ENCODE results near the gene CCDC88C.

CCDC88C gene

DNA sequence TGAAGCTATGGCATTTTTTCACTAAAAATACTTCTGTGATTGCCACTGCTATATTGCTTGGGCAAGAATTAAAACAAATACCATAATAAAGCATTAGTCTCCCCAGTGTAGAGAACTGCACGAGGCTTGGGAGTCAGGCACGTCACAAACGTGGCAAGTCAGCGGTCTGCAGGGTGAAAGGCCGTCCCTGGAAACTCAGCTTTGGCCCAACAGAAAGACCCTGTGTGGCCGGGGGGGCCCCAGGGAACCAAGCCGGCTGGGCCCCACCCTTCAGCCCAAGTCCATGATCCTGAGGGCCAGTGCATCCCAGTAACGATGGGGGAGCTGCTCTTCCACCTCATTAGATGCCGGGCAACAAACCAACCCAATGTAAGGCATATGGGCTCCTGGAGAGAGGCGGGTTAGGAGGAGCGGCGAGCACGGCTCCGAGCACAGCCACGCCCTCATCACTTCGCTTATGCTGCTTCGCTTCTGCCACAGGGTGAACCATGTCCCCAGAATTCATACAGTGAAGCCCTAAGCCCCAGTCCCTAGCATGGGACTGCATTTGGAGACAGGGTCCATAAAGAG is 122.3 kb downstream of the CCDC88C start:
- H3K4me1 Mint-ChIP-seq (ENCODE audit: low read depth) = peaks cover 24% of the 10 kb centered on the region
- H3K27me3 Mint-ChIP-seq = no peaks in the 10 kb centered on the region
- H3K27ac Mint-ChIP-seq = no peak overlapping the region
- H3K36me3 Mint-ChIP-seq (ENCODE audit: low read depth) = peaks cover 86% of the 10 kb centered on the region
- H3K4me3 Mint-ChIP-seq = no peak overlapping the region
- H3K9me3 Mint-ChIP-seq = no peaks in the 10 kb centered on the region

DNA sequence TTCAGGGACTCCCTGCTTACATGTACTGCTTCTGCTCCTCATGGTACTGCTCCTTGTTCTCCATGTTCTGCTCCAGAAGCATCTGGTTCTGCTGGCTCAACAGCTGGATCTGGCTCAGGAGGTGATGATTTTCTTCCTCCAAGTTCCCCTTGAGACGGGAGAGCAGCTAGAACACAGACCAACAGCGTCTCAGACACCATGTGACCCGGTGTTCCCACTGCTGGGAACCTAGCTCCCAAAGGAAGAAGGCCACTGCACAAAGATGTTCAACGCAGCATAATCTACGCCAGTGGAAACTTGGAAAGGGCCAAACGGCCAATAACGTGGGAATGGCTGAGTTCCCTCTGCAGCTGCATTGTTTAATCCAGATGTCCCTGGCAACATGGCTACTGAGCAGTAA is 123.5 kb downstream of the CCDC88C start:
- no peaks in the 10 kb centered on the region for H3K27me3 Mint-ChIP-seq
- peaks cover 84% of the 10 kb centered on the region for H3K36me3 Mint-ChIP-seq (ENCODE audit: low read depth)
- peak overlapping the region; percentile 64 for H3K27ac Mint-ChIP-seq
- H3K4me3 Mint-ChIP-seq = no peak overlapping the region
- peaks cover 12% of the 10 kb centered on the region for H3K4me1 Mint-ChIP-seq (ENCODE audit: low read depth)
- H3K9me3 Mint-ChIP-seq = no peaks in the 10 kb centered on the region

DNA sequence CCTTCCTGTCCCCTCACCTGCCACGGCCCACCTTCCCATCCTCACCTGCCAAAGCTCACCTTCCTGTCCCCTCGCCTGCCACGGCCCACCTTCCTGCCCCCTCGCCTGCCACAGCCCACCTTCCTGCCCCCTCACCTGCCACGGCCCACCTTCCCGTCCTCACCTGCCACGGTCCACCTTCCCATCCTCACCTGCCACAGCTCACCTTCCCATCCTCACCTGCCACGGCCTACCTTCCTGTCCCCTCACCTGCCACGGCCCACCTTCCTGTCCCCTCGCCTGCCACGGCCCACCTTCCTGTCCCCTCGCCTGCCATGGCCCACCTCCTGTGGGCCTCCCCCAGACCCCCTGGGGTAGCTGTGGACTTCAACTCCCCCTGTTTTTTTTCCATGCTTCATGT is 124.3 kb downstream of the CCDC88C start:
- Mint-ChIP-seq H3K9me3 (no peaks in the 10 kb centered on the region), H3K27ac (peak overlapping the region; percentile 64), H3K27me3 (no peaks in the 10 kb centered on the region), H3K4me3 (no peak overlapping the region), H3K36me3 (ENCODE audit: low read depth) (peaks cover 80% of the 10 kb centered on the region), H3K4me1 (ENCODE audit: low read depth) (peaks cover 5% of the 10 kb centered on the region)

DNA sequence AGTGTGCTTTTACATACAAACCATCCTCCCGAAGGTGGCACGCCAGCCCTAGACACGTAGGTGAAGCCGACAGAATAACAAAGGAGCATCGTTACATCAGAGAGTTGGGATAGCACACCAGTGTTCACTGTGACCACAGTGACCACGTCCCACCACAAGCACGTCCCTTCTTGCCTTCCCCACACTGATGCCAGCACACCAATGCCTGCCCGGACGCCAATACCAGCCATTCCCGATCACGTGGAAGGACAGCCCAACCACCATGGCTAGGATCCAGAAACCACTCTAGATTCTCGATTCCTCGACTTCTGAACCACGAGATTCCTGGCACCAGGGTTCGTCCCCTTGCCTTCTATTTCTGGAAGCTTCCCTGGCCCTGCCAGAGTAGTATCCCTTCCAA is 125.1 kb downstream of the CCDC88C start:
- peaks cover 80% of the 10 kb centered on the region for H3K36me3 Mint-ChIP-seq (ENCODE audit: low read depth)
- H3K9me3 Mint-ChIP-seq = no peaks in the 10 kb centered on the region
- H3K4me1 Mint-ChIP-seq (ENCODE audit: low read depth) = peaks cover 5% of the 10 kb centered on the region
- peak overlapping the region; percentile 57 for H3K27ac Mint-ChIP-seq
- H3K4me3 Mint-ChIP-seq = no peak overlapping the region
- no peaks in the 10 kb centered on the region for H3K27me3 Mint-ChIP-seq

DNA sequence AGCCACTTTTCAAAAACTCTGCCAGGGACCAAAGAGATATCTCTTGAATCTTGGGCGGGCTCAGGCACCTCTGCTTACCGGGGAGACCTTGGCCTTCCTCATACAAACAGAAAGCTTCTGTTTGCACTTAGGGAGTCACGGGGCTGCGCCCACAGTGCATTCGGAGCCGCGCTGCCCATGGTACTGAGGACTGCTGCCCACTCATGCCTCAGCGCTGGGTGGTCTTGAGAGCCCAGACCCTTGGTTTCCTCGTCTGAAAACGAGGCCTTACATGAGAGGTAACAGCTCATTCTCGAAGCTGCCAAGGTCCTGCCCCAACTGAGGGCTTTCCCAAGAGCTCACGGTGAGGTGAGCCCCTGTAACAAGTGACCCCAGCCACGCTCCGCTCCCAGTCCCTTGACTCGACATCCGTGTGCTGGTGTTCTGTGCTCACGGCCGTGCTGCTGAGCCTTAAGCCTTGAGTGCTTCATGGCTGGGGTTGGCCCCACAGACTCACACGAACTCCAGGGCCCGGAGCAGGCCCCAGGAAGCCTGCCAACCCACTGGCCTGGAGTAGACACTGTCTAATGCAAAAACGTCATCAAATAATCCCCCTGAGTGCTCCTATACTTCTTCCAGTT is 125.7 kb downstream of the CCDC88C start:
- Mint-ChIP-seq H3K27ac (peak overlapping the region; percentile 40), H3K9me3 (no peaks in the 10 kb centered on the region), H3K27me3 (no peaks in the 10 kb centered on the region), H3K4me1 (ENCODE audit: low read depth) (peaks cover 5% of the 10 kb centered on the region), H3K4me3 (no peak overlapping the region), H3K36me3 (ENCODE audit: low read depth) (peaks cover 78% of the 10 kb centered on the region)

DNA sequence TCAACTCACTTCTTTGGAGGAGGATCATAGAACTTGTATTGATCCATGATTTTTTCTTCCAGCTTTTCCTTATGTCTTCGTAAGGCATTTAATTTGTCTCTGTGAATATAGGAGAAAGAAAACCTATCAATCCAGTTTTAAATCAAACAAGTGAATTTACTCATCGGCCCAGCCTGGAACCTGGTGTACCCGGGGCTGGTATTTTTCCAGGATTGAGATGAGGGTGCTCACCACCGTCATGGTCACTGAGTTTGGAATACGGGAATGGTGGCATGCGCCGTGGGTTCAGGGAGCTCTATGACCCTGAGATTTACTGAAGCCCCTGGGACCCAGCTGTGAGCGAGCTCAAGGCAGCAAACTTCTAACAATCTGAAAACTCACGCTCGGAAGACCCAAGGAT is 126.6 kb downstream of the CCDC88C start:
- Mint-ChIP-seq H3K27me3 (no peaks in the 10 kb centered on the region), H3K4me1 (ENCODE audit: low read depth) (peaks cover 10% of the 10 kb centered on the region), H3K36me3 (ENCODE audit: low read depth) (peaks cover 78% of the 10 kb centered on the region), H3K27ac (peak overlapping the region; percentile 40), H3K9me3 (no peaks in the 10 kb centered on the region), H3K4me3 (no peak overlapping the region)

DNA sequence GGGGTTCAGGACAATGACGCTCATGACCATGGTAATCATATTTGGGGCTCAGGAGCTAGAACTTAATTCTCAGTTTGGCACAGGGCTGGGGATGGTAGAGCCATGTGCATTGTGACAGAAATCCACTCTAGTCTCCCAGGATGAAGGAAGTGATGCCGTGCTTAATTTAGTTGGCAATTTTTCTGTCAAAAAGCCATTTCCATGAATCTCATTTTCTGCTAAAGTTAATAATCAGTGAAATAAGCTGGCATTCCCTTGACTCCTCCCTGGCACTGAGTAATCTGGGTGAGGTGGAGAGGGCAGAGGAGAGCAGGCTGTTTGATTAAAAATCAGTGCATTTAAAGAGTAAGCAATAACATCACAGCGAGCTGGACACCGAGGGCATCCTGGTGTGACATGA is 128.2 kb downstream of the CCDC88C start:
- Mint-ChIP-seq H3K36me3 (ENCODE audit: low read depth) (peaks cover 85% of the 10 kb centered on the region), H3K4me1 (ENCODE audit: low read depth) (peaks cover 23% of the 10 kb centered on the region), H3K27ac (no peak overlapping the region), H3K4me3 (no peak overlapping the region), H3K27me3 (no peaks in the 10 kb centered on the region), H3K9me3 (no peaks in the 10 kb centered on the region)

DNA sequence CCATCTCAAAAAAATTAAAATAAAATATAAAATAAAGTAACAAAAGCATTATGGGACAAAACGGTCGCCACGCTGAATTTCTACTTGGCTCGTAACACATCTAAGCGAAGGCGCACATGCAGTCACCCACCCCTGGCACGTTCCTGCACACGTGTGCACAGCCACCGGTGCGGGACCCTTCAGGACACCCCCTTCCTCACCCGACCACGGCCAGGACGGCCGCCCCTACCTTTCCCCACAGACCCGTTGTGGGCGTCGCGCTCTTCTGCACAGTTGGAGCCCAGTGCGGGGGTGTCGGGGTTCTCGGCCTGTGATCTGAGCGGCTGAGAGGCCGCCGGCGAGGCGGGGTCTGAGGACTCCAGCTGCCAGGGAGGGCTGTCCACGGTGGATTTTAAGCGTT is 128.7 kb downstream of the CCDC88C start:
- H3K36me3 Mint-ChIP-seq (ENCODE audit: low read depth) = peaks cover 85% of the 10 kb centered on the region

DNA sequence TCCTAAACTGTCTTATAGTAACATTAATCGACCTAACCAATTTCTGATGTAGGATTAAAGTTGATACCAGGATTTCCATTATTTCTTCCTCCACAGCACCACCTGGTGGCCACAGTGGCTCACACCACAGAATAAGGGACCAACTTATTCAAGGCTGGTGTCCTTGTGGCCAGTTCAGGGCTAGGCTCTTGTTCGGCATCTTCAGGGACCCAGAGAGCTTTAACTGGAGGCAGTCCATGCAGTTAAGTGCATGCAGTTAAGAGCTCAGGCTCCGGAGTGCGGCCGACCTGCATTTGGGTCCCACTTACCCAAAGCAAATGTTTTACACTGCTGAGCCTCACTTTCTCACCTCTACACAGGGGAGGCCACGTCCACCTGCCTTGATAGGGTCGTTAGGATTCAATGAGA is 131.1 kb downstream of the CCDC88C start:
- H3K27ac Mint-ChIP-seq = peak overlapping the region; percentile 80
- no peaks in the 10 kb centered on the region for H3K27me3 Mint-ChIP-seq
- no peaks in the 10 kb centered on the region for H3K9me3 Mint-ChIP-seq
- H3K4me3 Mint-ChIP-seq = no peak overlapping the region
- peaks cover 27% of the 10 kb centered on the region for H3K4me1 Mint-ChIP-seq (ENCODE audit: low read depth)
- peaks cover 89% of the 10 kb centered on the region for H3K36me3 Mint-ChIP-seq (ENCODE audit: low read depth)

More for the DNA sequence above, 128.7 kb downstream of the CCDC88C start:
- Mint-ChIP-seq H3K27ac (no peak overlapping the region), H3K9me3 (no peaks in the 10 kb centered on the region), H3K4me1 (ENCODE audit: low read depth) (peaks cover 27% of the 10 kb centered on the region), H3K4me3 (no peak overlapping the region), H3K27me3 (no peaks in the 10 kb centered on the region)

DNA sequence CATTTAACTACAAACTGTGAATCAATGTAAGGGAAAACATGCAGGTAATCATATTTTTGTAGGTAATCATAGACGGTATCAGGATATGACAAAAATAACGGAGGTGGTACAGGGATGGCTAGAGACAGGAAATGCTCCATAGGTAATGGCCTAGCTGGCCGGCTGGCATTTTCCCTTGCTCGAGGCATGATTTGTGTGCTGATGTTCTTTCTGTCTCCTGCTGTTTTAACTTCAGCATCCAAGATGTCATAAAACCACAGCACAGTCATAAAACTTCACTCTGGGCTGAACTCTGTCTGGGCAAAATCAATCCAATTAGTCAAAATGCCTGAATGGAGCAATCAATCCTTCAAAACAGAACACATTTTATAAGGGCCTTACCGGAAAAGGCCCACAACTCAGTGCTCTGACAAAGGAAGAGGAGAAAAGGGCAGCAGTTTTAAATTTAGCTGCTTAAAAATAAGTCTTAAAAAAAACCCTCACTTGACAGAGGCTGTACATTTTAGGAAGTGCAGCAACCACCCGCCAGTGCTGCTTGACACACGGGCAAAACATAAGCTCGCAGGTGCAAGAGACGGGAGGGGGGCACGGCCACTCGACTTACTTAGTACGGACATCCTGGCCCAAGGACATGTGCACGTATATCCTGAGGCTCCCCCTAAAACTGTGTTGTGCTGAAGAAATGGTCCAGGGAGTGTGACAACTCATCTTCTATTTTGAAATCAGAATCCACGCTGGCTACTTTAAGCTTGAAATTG is 132.7 kb downstream of the CCDC88C start:
- Mint-ChIP-seq H3K27me3 (no peaks in the 10 kb centered on the region), H3K27ac (peak overlapping the region; percentile 59), H3K36me3 (ENCODE audit: low read depth) (peaks cover 78% of the 10 kb centered on the region), H3K9me3 (no peaks in the 10 kb centered on the region), H3K4me3 (no peak overlapping the region), H3K4me1 (ENCODE audit: low read depth) (peaks cover 27% of the 10 kb centered on the region)

DNA sequence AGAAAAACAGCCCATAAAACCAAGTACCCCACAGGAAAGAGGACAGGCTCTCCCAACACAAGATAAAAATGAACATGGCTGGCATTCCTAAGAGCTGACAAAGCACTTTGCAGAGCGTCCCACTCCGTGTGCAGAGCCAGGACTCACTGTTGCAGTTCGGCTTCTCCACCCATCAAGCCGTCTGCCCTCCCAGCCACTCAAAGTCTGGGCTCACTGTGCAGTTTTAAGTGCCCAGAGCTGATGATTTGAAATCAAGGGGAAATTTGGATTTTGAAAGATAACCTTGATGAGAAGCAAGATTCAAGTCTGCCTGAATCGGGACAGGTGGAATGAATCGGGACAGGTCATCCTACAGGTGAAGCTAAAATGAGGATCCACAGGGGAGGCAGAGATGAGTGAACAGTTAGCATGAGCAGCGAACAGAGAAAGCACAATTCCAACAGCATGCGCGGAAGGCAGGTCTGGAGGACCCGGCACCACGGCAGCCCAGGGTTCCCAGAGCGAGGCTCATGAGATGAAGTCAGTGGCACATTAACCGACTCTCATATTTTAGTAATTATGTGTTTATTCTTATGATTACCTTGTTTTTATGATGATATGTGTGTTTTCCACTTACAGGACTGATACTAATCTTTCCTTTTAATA is 133.4 kb downstream of the CCDC88C start:
- peak overlapping the region; percentile 61 for H3K27ac Mint-ChIP-seq
- H3K9me3 Mint-ChIP-seq = no peaks in the 10 kb centered on the region
- H3K27me3 Mint-ChIP-seq = no peaks in the 10 kb centered on the region
- peaks cover 80% of the 10 kb centered on the region for H3K36me3 Mint-ChIP-seq (ENCODE audit: low read depth)
- H3K4me1 Mint-ChIP-seq (ENCODE audit: low read depth) = peaks cover 27% of the 10 kb centered on the region
- no peak overlapping the region for H3K4me3 Mint-ChIP-seq

DNA sequence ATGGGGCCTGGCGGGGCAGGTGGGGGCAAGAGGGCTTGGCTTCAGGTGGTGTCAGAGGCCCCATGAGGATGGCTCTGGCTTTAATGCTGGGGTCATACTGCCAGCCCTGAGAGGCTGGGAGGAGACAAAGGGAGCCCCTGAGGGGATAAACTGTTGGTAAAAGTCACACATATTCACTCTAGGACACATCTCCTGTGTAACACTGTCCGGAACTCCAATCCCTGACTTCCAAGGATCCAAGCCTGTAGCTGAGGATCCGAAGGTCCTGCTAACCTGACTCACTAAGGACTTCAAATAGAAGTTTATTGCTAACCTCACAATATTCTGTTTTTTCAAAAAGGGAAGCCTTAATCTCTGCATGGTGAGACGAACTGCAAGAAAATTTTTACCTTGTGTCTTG is 134.0 kb downstream of the CCDC88C start:
- no peaks in the 10 kb centered on the region for H3K27me3 Mint-ChIP-seq
- no peak overlapping the region for H3K27ac Mint-ChIP-seq
- H3K4me1 Mint-ChIP-seq (ENCODE audit: low read depth) = peaks cover 27% of the 10 kb centered on the region
- no peak overlapping the region for H3K4me3 Mint-ChIP-seq
- H3K36me3 Mint-ChIP-seq (ENCODE audit: low read depth) = peaks cover 77% of the 10 kb centered on the region
- H3K9me3 Mint-ChIP-seq = no peaks in the 10 kb centered on the region

DNA sequence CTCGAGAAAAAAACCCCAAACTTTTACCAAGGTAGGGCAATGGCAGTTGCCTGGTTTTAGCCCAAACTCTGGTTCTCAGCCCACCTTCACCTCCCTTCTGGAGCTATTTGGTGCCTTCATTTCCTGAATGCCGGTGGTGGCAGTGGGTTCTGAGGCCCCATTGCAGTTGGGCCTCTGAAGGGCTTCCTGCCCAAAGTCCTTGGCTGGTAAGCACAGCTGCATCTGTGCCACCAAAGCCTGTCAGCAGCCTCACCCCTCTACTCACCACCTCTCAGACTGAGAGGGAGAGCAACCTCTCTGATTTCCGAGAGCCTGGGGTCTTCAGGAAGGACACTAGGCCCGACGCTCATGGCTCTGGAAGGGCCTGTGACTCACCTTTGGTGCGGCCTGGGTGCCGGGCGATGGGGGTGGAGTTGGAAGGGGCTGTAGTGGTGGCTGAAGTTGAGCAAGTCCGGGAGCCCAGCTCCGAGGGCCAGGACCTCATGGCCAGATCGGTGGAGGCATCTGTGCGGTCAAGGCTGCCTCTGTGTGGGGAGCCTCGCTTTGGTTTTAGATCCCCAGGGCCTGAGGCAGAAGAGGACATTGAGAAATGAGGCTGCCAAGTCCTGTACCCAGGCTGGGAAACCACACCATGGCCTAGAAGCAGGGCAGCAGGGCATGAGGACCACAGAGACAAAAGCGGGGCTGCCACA is 134.5 kb downstream of the CCDC88C start:
- H3K27me3 Mint-ChIP-seq = no peaks in the 10 kb centered on the region

DNA sequence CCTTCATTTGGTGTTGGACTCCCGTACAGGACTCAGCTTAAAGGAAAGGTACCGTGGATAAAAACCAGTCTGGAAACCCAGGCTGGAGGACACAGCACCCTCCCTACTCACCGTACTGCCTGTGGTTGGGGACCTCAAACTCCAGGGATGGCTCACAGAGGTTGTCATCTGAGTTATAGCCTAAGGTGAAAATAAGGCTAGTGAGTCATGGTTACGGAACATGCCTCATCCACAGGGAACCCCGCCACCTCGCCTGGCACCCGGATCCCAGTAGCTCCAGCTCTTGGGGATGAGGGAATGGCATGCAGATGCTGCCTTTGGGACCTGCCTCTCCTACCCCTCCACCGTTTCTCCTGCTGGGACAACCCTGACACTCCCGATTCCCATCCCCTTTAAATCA is 136.3 kb downstream of the CCDC88C start:
- H3K4me1 Mint-ChIP-seq (ENCODE audit: low read depth) = peaks cover 24% of the 10 kb centered on the region
- no peaks in the 10 kb centered on the region for H3K27me3 Mint-ChIP-seq
- H3K9me3 Mint-ChIP-seq = no peaks in the 10 kb centered on the region
- H3K4me3 Mint-ChIP-seq = no peak overlapping the region
- no peak overlapping the region for H3K27ac Mint-ChIP-seq
- peaks cover 74% of the 10 kb centered on the region for H3K36me3 Mint-ChIP-seq (ENCODE audit: low read depth)

More for the DNA sequence above, 134.5 kb downstream of the CCDC88C start:
- peak overlapping the region; percentile 16 for H3K27ac Mint-ChIP-seq
- H3K9me3 Mint-ChIP-seq = no peaks in the 10 kb centered on the region
- H3K36me3 Mint-ChIP-seq (ENCODE audit: low read depth) = peaks cover 73% of the 10 kb centered on the region
- H3K4me1 Mint-ChIP-seq (ENCODE audit: low read depth) = peaks cover 27% of the 10 kb centered on the region
- no peak overlapping the region for H3K4me3 Mint-ChIP-seq
